K562 (cell line): Measurements from ENCODE around the gene DHRS2. TPM values are rescaled to one million over a fixed set of nuclear protein-coding genes. Genes with fewer than 3 reads are reported as not detected.

ENCODE experiments used
- ATAC-seq: fragments of 200-7000 bp; cut with Tn5 transposase; 3 replicates; pipeline ENCODE4 v1.9.1; 2020; ENCODE audit warnings: moderate library complexity
- BruUV-seq: library from RNA; stranded (reverse); fragments of 400-500 nt; replicated peaks from 2 replicates; lab custom pipeline; 2021; lab: Mats Ljungman, UMichigan
- CTCF ChIA-PET: fragments of 300-600 bp; formaldehyde crosslinking; extraction: SDS; loops from one replicate; lab custom pipeline; 2021; ENCODE audit warnings: low intra/inter-chr PET ratio; lab: Yijun Ruan, JAX
- POLR2A ChIA-PET: fragments of 300-600, 350-650 bp; sonication (Branson Sonifier 250); formaldehyde crosslinking; extraction: SDS; loops from one replicate; lab custom pipeline; 2021; ENCODE audit warnings: antibody characterized with exemption, inconsistent platforms; lab: Yijun Ruan, JAX
- DNase-seq, 4 experiments: peaks; one replicate each; pipeline versions ENCODE4 v3.0.0 to v3.0.0-alpha.2; 2011 to 2018; ENCODE audit warnings: low spot score in 3 of 4, mixed read lengths in 3 of 4; ENCODE audit errors: extremely low read depth in 1 of 4
- FAIRE-seq: peaks from 2 replicates; lab custom pipeline; 2011; peaks lifted over from hg19 to GRCh38; lab: Jason Lieb, UNC
- H2AFZ ChIP-seq: 2 replicates; pipeline ENCODE4 v1.6.0; 2011; ENCODE audit warnings: low read depth, low read length, control low read depth, inconsistent platforms
- H3K27ac ChIP-seq: fragments of 200-600 bp; 3 replicates; pipeline ENCODE4 v1.8.0; 2011; ENCODE audit warnings: low read depth, mild to moderate bottlenecking, control low read depth, inconsistent platforms, low read length, moderate library complexity, mixed read lengths; ENCODE audit errors: extremely low read depth
- H3K27me3 ChIP-seq, 2 experiments: fragments of 300-600 bp in 1 of 2; 2 replicates in 1 of 2; 3 replicates in 1 of 2; pipeline versions ENCODE4 v1.6.0 to v1.8.0; 2011; ENCODE audit warnings: inconsistent platforms in 2 of 2, low read length in 2 of 2, mild to moderate bottlenecking in 1 of 2, mixed read lengths in 1 of 2, moderate library complexity in 1 of 2; ENCODE audit not compliant: control insufficient read depth in 2 of 2, insufficient read depth in 2 of 2
- H3K36me3 ChIP-seq: fragments of 300-600 bp; 3 replicates; pipeline ENCODE4 v1.8.0; 2011; ENCODE audit warnings: mild to moderate bottlenecking, low read length, inconsistent platforms; ENCODE audit not compliant: control insufficient read depth, insufficient read depth
- H3K4me1 ChIP-seq, 2 experiments: fragments of 200-600 bp in 1 of 2; replicated peaks in 1 of 2; 2 replicates in 1 of 2; 3 replicates in 1 of 2; pipeline versions ENCODE4 v1.5.1 to v1.8.0; 2011; ENCODE audit warnings: inconsistent platforms in 2 of 2, low read length in 2 of 2, mild to moderate bottlenecking in 1 of 2, mixed read lengths in 1 of 2, moderate library complexity in 1 of 2; ENCODE audit not compliant: control insufficient read depth in 2 of 2, insufficient read depth in 2 of 2
- H3K4me2 ChIP-seq: 2 replicates; pipeline ENCODE4 v1.6.1; 2011; ENCODE audit warnings: low read length, control low read depth, inconsistent platforms, mixed read lengths; ENCODE audit not compliant: insufficient read depth
- H3K4me3 ChIP-seq: fragments of 200-600 bp; sonication (generic), shearing (Covaris generic); 2 replicates; pipeline ENCODE4 v1.5.1; 2016; ENCODE audit warnings: control low read depth, inconsistent platforms
- H3K79me2 ChIP-seq: fragments of 200-600 bp; 3 replicates; pipeline ENCODE4 v1.8.0; 2011; ENCODE audit warnings: low read length, inconsistent platforms; ENCODE audit not compliant: control insufficient read depth, insufficient read depth
- H3K9ac ChIP-seq, 2 experiments: 2 replicates each; pipeline versions ENCODE4 v1.6.0 to v1.6.1; 2011; ENCODE audit warnings: low read depth in 2 of 2, low read length in 2 of 2, control low read depth in 1 of 2, inconsistent platforms in 1 of 2, mild to moderate bottlenecking in 1 of 2, mixed read lengths in 1 of 2; ENCODE audit not compliant: insufficient read depth in 1 of 2
- H3K9me1 ChIP-seq: one replicate; pipeline ENCODE4 v1.6.0; 2011; ENCODE audit warnings: inconsistent platforms, mild to moderate bottlenecking, low read length, moderate library complexity; ENCODE audit not compliant: control insufficient read depth, insufficient read depth
- H3K9me3 ChIP-seq: replicated peaks from 2 replicates; pipeline ENCODE4 v1.5.1; 2011; ENCODE audit warnings: low read depth, low read length, inconsistent platforms; ENCODE audit not compliant: control insufficient read depth, insufficient read depth
- H4K20me1 ChIP-seq: replicated peaks from 2 replicates; pipeline ENCODE4 v1.6.1; 2011; ENCODE audit warnings: low read length, inconsistent platforms, mixed read lengths; ENCODE audit not compliant: control insufficient read depth, insufficient read depth
- PHB2 ChIP-seq: fragments of 450-650 bp; IDR thresholded peaks from 2 replicates; pipeline ENCODE4 v1.6.1; 2017; ENCODE audit warnings: low read depth
- RFX1 ChIP-seq: fragments of 450-650 bp; IDR thresholded peaks from 2 replicates; pipeline ENCODE4 v1.6.1; 2016; ENCODE audit warnings: mild to moderate bottlenecking, moderate library complexity
- SREBF2 ChIP-seq: sonication (generic); formaldehyde crosslinking; IDR thresholded peaks from 2 replicates; pipeline ENCODE4 v1.4.0; 2020; ENCODE audit warnings: mild to moderate bottlenecking, missing genetic modification reagents
- WGBS: fragments of 100-300 bp; shearing (Covaris generic); methylation state at CpG from one replicate; pipeline ENCODE4 v1.1.6; 2016; ENCODE audit warnings: low coverage, mixed read lengths; ENCODE audit not compliant: insufficient coverage; ENCODE audit errors: missing lambda C conversion rate; 5-methylcytosine and 5-hydroxymethylcytosine counted together
- in situ Hi-C: fragments of 300-500 bp; cut with MboI; formaldehyde crosslinking; loops from 4 replicates; pipeline ENCODE4 v1.15.0; 2018; ENCODE audit warnings: inconsistent platforms, mixed read lengths
- intact Hi-C: fragments of 100-400 bp; cut with micrococcal nuclease; formaldehyde crosslinking; loops from 2 replicates; pipeline ENCODE4 v1.14.2; 2022
- polyA plus RNA-seq, 8 experiments: library from polyadenylated mRNA; depleted of rRNA in 4 of 8; stranded (reverse) in 5 of 8; unstranded in 3 of 8; fragments of >200 nt; fragmentation: Nextera tagmentation in 2 of 8; fragmentation: Illumina TruSeq in 1 of 8; extraction: Ambion mirVana in 2 of 8; extraction: Trizol in 1 of 8; gene quantifications; 2 replicates each; pipeline versions ENCODE4 v1.2.1 to v1.2.3, GENCODE V29; 2011 to 2014; ENCODE audit warnings: inconsistent platforms in 1 of 8, missing spikeins in 1 of 8
- total RNA-seq, 7 experiments: library from RNA; depleted of rRNA in 6 of 7; stranded (reverse); fragments of >200 nt in 6 of 7; fragmentation: Illumina TruSeq in 2 of 7; extraction: Trizol in 2 of 7; gene quantifications; 2 replicates each; pipeline versions ENCODE4 v1.2.1 to v1.2.3, GENCODE V29; 2011 to 2021; ENCODE audit warnings: low replicate concordance in 1 of 7
- TF ChIP-seq, protein P1 (sequence below): fragments of 250-450 bp; sonication (Bioruptor Pico); IDR thresholded peaks from 2 replicates; pipeline ENCODE4 v1.8.0; 2021; ENCODE audit warnings: borderline replicate concordance, mild to moderate bottlenecking, moderate library complexity; ENCODE audit not compliant: poor library complexity, severe bottlenecking

DHRS2 gene
- total and polyA plus RNA-seq, 9 of the 15 experiments (the other 6 are each of a cell fraction or from before 2014, with no cell fraction given) = 2.9 to 96.8 (median 64.4) TPM

DNA sequence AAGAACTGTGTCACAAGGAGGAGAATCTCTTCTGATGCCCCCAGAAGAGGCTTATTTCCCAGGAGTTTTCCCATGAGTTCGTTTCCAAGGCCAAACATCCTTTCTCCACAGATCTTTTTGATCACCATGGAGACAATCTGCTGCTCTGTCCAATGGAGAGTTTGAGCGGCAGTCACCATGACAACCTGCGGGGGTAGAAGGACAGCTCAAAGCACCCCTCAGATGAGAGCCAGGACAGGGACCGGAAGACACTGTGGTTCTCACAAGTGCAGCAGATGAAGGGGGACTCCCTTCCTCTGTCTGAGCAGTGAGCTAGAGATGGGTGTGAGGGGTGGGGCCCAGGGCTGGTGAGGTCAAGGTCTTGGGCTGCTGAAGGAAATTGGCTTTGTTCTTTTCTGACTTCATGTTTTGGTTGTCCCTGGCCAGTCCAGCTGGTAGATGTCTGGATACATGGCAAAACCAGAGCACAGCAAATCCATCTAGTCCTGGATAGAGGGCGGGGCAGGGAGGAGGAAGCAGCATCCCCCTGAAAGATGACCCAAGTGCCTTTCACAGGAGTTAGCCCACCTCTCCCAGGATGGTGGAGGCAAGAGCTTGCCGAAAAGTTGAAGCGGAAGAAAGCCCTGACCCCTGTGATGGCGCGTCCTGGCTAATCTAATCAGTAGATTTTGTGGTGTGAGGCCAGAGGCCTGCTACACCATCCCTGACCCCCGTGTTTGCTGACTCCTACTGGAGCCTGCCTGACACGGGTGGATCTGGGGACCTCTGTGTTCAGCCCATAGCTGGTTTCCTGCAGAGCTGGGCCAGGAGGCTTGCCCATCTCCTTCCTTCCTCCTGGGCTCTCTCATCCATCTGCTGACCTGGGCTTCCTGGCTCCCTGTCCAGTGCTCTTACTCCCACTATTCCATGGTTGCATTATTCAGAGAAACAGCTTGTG is 24.4 kb downstream of the DHRS2 start:
- BruUV-seq = no TSS peak
- Histone ChIP-seq H3K4me3 (no peak overlapping the region), H4K20me1 (no peaks in the 10 kb centered on the region), H2AFZ (no peak overlapping the region), H3K27me3 (peaks cover 7 to 25% of the 10 kb centered on the region in 2 experiments; a peak in 3 of 5 replicates), H3K27ac (no peak overlapping the region), H3K9ac (no peak overlapping the region), H3K36me3 (no peaks in the 10 kb centered on the region), H3K4me2 (no peak overlapping the region), H3K9me3 (no peaks in the 10 kb centered on the region), H3K9me1 (no peaks in the 10 kb centered on the region), H3K79me2 (no peaks in the 10 kb centered on the region), H3K4me1 (no peaks in the 10 kb centered on the region)
- POLR2A ChIA-PET = no interaction called here
- CTCF ChIA-PET = no interaction called here
- no peak for TF ChIP-seq SREBF2
- TF ChIP-seq, protein P1, sequence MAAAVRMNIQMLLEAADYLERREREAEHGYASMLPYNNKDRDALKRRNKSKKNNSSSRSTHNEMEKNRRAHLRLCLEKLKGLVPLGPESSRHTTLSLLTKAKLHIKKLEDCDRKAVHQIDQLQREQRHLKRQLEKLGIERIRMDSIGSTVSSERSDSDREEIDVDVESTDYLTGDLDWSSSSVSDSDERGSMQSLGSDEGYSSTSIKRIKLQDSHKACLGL = no peak
- no peak for TF ChIP-seq PHB2
- peak; percentile 78 for TF ChIP-seq RFX1
- ATAC-seq (no peak), DNase-seq (no peak), FAIRE-seq (no peak)
- in situ Hi-C loops (no loop called here), intact Hi-C loops (no loop called here)
- WGBS = 0% methylated on average over 11 of the region's 11 CpGs
